ENCODE data around the gene DCTN2.
"Not testable (repeated sequence)": the region's sequence is repeated elsewhere in the genome, so short reads cannot be mapped to it uniquely, and the experiment has no call there.

DNA sequence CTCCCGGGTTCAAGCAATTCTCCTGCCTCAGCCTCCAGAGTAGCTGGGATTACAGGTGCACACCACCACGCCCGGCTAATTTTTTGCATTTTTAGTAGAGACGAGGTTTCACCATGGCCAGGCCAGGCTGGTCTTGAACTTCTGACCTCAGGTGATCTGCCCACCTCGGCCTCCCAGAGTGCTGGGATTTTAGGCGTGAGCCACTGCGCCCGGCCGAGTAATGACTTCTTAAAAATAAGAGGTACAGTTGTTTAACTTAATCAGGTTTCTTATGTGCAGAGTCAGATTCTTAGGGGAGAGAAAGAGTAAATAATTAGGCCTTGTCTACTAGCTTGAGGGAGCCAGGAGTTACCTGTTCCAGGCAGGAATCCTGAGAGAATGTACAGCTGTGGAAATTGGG, 32.7 kb downstream of the DCTN2 start:
- TF ChIP-seq, protein P1, sequence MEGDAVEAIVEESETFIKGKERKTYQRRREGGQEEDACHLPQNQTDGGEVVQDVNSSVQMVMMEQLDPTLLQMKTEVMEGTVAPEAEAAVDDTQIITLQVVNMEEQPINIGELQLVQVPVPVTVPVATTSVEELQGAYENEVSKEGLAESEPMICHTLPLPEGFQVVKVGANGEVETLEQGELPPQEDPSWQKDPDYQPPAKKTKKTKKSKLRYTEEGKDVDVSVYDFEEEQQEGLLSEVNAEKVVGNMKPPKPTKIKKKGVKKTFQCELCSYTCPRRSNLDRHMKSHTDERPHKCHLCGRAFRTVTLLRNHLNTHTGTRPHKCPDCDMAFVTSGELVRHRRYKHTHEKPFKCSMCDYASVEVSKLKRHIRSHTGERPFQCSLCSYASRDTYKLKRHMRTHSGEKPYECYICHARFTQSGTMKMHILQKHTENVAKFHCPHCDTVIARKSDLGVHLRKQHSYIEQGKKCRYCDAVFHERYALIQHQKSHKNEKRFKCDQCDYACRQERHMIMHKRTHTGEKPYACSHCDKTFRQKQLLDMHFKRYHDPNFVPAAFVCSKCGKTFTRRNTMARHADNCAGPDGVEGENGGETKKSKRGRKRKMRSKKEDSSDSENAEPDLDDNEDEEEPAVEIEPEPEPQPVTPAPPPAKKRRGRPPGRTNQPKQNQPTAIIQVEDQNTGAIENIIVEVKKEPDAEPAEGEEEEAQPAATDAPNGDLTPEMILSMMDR (IDR thresholded peaks at IDR 0.05): not testable (repeated sequence)
- TF ChIP-seq EZH2 (IDR thresholded peaks at IDR 0.05; ENCODE audit: borderline replicate concordance, insufficient read depth, low read depth, low read length, poor library complexity, severe bottlenecking): not testable (repeated sequence)
